ENCODE results near the gene ZNF385B.

GRCh38 chr2:179550849-179551248 lies 310.6 kb downstream of the ZNF385B start:
- TF ChIP-seq, protein P1, sequence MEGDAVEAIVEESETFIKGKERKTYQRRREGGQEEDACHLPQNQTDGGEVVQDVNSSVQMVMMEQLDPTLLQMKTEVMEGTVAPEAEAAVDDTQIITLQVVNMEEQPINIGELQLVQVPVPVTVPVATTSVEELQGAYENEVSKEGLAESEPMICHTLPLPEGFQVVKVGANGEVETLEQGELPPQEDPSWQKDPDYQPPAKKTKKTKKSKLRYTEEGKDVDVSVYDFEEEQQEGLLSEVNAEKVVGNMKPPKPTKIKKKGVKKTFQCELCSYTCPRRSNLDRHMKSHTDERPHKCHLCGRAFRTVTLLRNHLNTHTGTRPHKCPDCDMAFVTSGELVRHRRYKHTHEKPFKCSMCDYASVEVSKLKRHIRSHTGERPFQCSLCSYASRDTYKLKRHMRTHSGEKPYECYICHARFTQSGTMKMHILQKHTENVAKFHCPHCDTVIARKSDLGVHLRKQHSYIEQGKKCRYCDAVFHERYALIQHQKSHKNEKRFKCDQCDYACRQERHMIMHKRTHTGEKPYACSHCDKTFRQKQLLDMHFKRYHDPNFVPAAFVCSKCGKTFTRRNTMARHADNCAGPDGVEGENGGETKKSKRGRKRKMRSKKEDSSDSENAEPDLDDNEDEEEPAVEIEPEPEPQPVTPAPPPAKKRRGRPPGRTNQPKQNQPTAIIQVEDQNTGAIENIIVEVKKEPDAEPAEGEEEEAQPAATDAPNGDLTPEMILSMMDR (IDR thresholded peaks at IDR 0.05), result no peak
- TF ChIP-seq POLR2A (IDR thresholded peaks at IDR 0.05) (no peak), POLR2AphosphoS5 (IDR thresholded peaks at IDR 0.05) (no peak)
